Activated T-helper 17 cell treated with anti-CD3 and anti-CD28 coated beads, Interleukin-2, amount 50 U/mL, for 72 hours (primary cell): ENCODE measurements around the gene SPATA18. TPM values are rescaled to one million over a fixed set of nuclear protein-coding genes. Genes with fewer than 3 reads are reported as not detected.

Experiments
- ATAC-seq: fragments of 150-1000 bp; cut with Tn5 transposase; replicated peaks from 2 replicates; pipeline ENCODE4 v1.10.0; 2021; ENCODE audit warnings: mild to moderate bottlenecking, moderate library complexity
- H3K27ac Mint-ChIP-seq: one replicate; pipeline ENCODE4 v1.8.0; 2022; ENCODE audit warnings: mixed read lengths
- H3K27me3 Mint-ChIP-seq: one replicate; pipeline ENCODE4 v1.8.0; 2022; ENCODE audit warnings: mixed read lengths
- H3K36me3 Mint-ChIP-seq: one replicate; pipeline ENCODE4 v1.8.0; 2022; ENCODE audit warnings: low read depth, mild to moderate bottlenecking, mixed read lengths
- H3K4me1 Mint-ChIP-seq: one replicate; pipeline ENCODE4 v1.8.0; 2022; ENCODE audit warnings: mixed read lengths
- H3K4me3 Mint-ChIP-seq: one replicate; pipeline ENCODE4 v1.8.0; 2022; ENCODE audit warnings: mild to moderate bottlenecking, mixed read lengths
- H3K9me3 Mint-ChIP-seq: one replicate; pipeline ENCODE4 v1.8.0; 2022; ENCODE audit warnings: mixed read lengths
- total RNA-seq, 2 donors: library from RNA; stranded (reverse); gene quantifications; one replicate each; pipeline ENCODE4 v1.2.3, GENCODE V29; 2022

Gene SPATA18
- under 1 TPM; 0.13 to 0.19 TPM for total RNA-seq

DNA sequence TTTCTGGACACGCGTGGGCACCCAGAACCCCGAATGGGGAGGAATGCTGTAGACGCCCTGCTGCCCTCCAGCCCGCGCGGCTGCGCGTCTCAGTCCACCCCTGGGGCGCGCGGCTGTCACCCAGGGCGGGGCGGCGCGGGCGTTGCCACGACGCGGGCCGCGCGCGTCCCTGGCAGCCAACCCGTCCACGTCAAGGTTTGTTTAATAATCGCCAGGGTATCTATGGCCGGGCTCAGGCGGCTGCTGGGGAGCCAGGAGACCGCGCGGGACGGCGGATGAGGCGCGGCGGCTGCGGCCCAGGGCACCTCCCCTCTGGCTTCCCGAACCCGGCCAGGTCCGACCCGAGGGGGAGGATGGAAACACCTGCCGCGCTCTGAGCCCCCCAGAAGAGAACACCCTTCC is at the start of gene SPATA18:
SPATA18 (plus strand) TSS at position 92 of the 402 bp plus-strand sequence. CDS start 401 bp downstream, outside the sequence.
- no peaks in the 10 kb centered on the region for H3K9me3 Mint-ChIP-seq
- peak; percentile 56 for ATAC-seq
- no peak within 1 kb of the TSS for H3K27ac Mint-ChIP-seq
- peaks cover 7% of the 10 kb centered on the region for H3K4me1 Mint-ChIP-seq
- peak within 1 kb of the TSS; percentile 65 for H3K4me3 Mint-ChIP-seq
- no peaks in the 10 kb centered on the region for H3K36me3 Mint-ChIP-seq
- peaks cover 48% of the 10 kb centered on the region for H3K27me3 Mint-ChIP-seq

GRCh38 chr4:52001616-52002015 is 49.5 kb upstream of the SPATA18 start:
- H3K27me3 Mint-ChIP-seq: no peaks in the 10 kb centered on the region
- no peaks in the 10 kb centered on the region for H3K36me3 Mint-ChIP-seq

DNA sequence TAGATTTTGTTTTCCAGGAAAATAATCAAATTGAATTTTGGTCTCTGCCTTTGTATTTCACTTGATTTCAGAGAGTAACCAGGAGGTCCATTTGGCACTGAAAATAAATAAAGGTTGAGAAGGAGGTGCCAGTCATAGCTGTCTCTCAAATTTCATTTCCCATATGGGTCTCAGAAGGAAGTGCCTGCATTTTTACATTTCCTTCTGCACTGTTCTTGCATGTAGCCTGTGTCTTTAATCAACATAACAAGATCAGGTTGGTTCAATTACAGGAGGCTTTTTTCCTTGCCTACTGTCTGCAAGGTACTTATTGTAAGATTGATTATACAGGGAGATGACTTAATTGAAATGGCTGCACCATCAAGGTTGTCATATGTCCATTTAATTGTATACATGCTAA is 46.7 kb upstream of the SPATA18 start:
- no peaks in the 10 kb centered on the region for H3K36me3 Mint-ChIP-seq
- ATAC-seq: no peak
- no peak overlapping the region for H3K4me3 Mint-ChIP-seq
- no peaks in the 10 kb centered on the region for H3K27me3 Mint-ChIP-seq
- H3K4me1 Mint-ChIP-seq: no peaks in the 10 kb centered on the region
- no peaks in the 10 kb centered on the region for H3K9me3 Mint-ChIP-seq
- H3K27ac Mint-ChIP-seq: no peak overlapping the region

More at GRCh38 chr4:52001616-52002015, 49.5 kb upstream of the SPATA18 start:
- no peaks in the 10 kb centered on the region for H3K4me1 Mint-ChIP-seq
- no peak overlapping the region for H3K4me3 Mint-ChIP-seq
- no peak for ATAC-seq
- H3K27ac Mint-ChIP-seq: no peak overlapping the region
- H3K9me3 Mint-ChIP-seq: no peaks in the 10 kb centered on the region

- no peaks in the 10 kb centered on the region for H3K9me3 Mint-ChIP-seq
- ATAC-seq: no peak
Measured at GRCh38 chr4:52005604-52006273, 45.4 kb upstream of the SPATA18 start.

GRCh38 chr4:52006887-52007286 is 44.2 kb upstream of the SPATA18 start:
- no peaks in the 10 kb centered on the region for H3K9me3 Mint-ChIP-seq
- H3K27me3 Mint-ChIP-seq: no peaks in the 10 kb centered on the region
- H3K4me3 Mint-ChIP-seq: no peak overlapping the region
- no peak overlapping the region for H3K27ac Mint-ChIP-seq
- H3K4me1 Mint-ChIP-seq: no peaks in the 10 kb centered on the region
- ATAC-seq: no peak
- H3K36me3 Mint-ChIP-seq: no peaks in the 10 kb centered on the region

More at GRCh38 chr4:52005604-52006273, 45.4 kb upstream of the SPATA18 start:
- Mint-ChIP-seq H3K27me3 (no peaks in the 10 kb centered on the region), H3K36me3 (no peaks in the 10 kb centered on the region), H3K27ac (no peak overlapping the region), H3K4me3 (no peak overlapping the region), H3K4me1 (no peaks in the 10 kb centered on the region)

DNA sequence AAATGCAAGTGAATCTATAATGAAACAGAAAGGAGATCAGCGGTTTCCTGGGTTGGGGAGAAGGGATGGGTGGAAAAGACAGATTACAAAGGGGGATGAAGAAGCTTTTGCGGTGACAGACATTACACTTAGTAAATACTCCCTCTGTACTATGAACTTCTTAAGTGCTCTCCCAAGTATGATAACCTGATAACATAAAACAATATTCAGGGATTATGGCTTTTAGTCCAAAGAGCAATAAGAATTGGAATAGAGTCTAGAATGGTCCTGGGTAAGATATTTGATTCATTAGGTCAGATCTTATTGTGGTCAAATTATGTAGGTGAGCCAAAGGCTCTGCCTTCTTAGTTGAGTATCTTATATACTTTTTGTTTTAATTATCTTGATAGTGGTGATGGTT is 40.1 kb upstream of the SPATA18 start:
- Mint-ChIP-seq H3K4me3 (no peak overlapping the region), H3K36me3 (no peaks in the 10 kb centered on the region), H3K27me3 (no peaks in the 10 kb centered on the region), H3K4me1 (no peaks in the 10 kb centered on the region), H3K27ac (no peak overlapping the region), H3K9me3 (no peaks in the 10 kb centered on the region)
- ATAC-seq: no peak

GRCh38 chr4:52012651-52013050 is 38.5 kb upstream of the SPATA18 start:
- no peak for ATAC-seq
- no peak overlapping the region for H3K4me3 Mint-ChIP-seq

DNA sequence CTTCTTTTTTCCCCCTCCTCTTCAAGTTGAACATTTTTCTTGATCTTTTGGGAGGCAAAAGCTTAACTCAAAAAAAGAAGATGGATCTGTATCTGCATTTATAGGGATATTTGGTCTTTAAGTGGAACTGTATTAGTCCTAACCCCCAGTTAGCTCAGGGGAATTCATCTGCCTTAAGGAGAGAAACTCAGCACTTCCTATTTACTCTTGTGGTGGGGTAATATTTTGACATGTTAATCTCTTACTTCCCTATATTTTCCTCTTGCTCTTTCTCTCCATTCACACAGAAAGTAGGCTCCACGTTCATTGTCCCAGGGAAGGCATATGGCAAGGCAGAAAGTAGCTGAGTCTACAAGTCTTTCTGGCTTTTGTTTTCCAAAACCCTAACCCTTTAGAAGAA is 36.2 kb upstream of the SPATA18 start:
- H3K27ac Mint-ChIP-seq: no peak overlapping the region
- no peaks in the 10 kb centered on the region for H3K27me3 Mint-ChIP-seq
- no peaks in the 10 kb centered on the region for H3K9me3 Mint-ChIP-seq
- H3K4me3 Mint-ChIP-seq: no peak overlapping the region
- no peaks in the 10 kb centered on the region for H3K4me1 Mint-ChIP-seq
- no peaks in the 10 kb centered on the region for H3K36me3 Mint-ChIP-seq
- no peak for ATAC-seq

More at GRCh38 chr4:52012651-52013050, 38.5 kb upstream of the SPATA18 start:
- H3K4me1 Mint-ChIP-seq: no peaks in the 10 kb centered on the region
- no peaks in the 10 kb centered on the region for H3K9me3 Mint-ChIP-seq
- H3K36me3 Mint-ChIP-seq: no peaks in the 10 kb centered on the region
- no peaks in the 10 kb centered on the region for H3K27me3 Mint-ChIP-seq
- H3K27ac Mint-ChIP-seq: no peak overlapping the region

DNA sequence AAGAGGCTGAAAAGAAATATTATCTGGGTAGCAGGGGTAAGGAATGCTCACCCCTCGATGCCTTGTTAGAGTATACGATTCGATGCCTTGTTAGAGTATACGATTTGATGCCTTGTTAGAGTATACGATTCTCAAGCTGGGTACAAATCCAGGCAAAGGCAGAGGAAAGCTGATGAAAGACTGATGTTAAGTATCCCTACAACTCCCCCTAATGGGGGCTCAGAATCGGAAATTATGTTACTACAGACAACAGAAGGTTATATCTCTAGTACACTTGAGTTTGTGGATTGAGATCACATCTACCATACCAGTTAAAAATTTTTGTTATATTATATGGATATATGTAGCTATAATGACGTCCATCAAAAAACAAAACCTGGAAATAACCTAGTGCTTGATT is 35.7 kb upstream of the SPATA18 start:
- no peak overlapping the region for H3K4me3 Mint-ChIP-seq
- H3K9me3 Mint-ChIP-seq: no peaks in the 10 kb centered on the region
- no peak overlapping the region for H3K27ac Mint-ChIP-seq
- H3K4me1 Mint-ChIP-seq: no peaks in the 10 kb centered on the region
- H3K27me3 Mint-ChIP-seq: no peaks in the 10 kb centered on the region
- no peaks in the 10 kb centered on the region for H3K36me3 Mint-ChIP-seq
- ATAC-seq: no peak

DNA sequence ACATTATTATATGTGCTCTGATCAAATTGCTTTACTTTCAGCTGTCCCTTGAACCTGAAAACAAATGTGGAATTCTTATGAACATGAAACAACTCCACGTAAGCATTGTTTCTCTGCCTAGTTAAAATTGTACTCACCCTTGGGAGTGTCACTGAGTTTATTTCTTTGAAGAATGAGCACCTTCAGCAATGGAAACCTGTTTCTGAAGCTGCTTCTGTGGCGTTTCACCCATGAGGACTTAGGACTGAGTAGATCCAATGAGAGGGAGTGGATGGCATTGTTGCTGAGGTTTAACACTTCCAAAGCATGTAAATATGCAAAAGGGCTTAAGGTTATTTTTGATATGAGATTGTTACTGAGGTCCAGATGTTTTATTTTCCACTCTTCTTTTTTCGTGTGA is 34.1 kb upstream of the SPATA18 start:
- Mint-ChIP-seq H3K4me1 (no peaks in the 10 kb centered on the region), H3K27ac (no peak overlapping the region), H3K36me3 (no peaks in the 10 kb centered on the region), H3K9me3 (no peaks in the 10 kb centered on the region), H3K4me3 (no peak overlapping the region), H3K27me3 (no peaks in the 10 kb centered on the region)
- no peak for ATAC-seq

DNA sequence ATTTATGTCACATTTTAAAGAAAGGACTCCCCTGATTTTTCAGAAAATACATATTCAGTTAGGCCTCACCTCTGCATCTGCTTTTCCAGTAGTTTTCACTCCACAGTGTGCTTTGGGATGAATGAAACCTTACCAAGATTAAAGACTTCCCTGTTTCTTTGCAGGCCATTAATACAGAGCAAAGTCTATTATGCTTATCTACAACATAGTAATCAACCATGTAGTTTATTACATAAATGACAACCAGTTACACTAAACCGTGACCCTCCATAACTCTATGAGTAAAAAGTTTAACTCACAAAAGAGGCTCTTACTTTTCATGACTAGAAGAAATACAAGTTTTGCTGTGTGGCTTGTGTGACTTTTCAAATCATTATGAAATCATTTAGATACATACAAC is 33.3 kb upstream of the SPATA18 start:
- no peaks in the 10 kb centered on the region for H3K9me3 Mint-ChIP-seq
- no peak for ATAC-seq
- H3K36me3 Mint-ChIP-seq: peaks cover 3% of the 10 kb centered on the region
- no peaks in the 10 kb centered on the region for H3K4me1 Mint-ChIP-seq
- H3K27me3 Mint-ChIP-seq: no peaks in the 10 kb centered on the region
- no peak overlapping the region for H3K27ac Mint-ChIP-seq
- no peak overlapping the region for H3K4me3 Mint-ChIP-seq

DNA sequence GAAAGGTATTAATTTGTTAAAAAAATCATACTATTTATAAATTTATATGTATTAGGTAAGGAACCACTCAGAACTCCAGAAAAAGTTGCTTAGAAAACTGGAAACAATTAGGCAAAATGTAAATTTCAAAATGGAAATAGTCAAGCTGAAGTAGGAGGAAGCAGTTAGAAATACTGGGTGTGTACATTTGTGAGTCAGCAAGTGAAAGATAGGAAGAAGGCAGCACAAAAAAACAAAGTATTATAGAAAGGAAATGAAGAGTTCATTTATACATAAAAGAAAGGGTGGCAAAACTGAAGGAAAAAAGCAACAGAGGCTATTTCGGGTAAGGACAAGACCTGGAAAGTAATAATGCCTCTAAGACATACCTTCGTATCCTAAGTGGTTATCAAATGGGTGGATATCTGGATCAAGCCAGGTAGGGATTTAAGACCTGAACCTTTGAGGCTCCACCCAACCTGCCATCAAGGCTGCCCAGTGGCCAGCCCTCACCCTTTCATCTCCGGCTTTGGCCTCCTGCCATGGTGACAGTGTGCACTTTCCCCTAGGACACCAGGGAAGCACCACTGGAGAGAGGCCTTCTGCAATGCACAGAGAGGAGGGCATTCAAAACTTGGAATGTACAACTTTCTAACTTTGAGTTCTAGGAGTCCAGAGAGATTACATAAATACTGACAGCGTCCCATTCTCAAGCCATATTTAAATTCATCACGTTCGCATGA is 31.0 kb upstream of the SPATA18 start, which contains the start of gene LRRC66:
LRRC66 (minus strand) TSS at position 428 of the 722 bp plus-strand sequence. CDS start 2,750 bp downstream, outside the sequence.
- no peak within 1 kb of the TSS for H3K27ac Mint-ChIP-seq
- no peaks in the 10 kb centered on the region for H3K27me3 Mint-ChIP-seq
- H3K4me3 Mint-ChIP-seq: no peak within 1 kb of the TSS
- H3K9me3 Mint-ChIP-seq: no peaks in the 10 kb centered on the region
- no peak for ATAC-seq
- no peaks in the 10 kb centered on the region for H3K4me1 Mint-ChIP-seq
- H3K36me3 Mint-ChIP-seq: peaks cover 13% of the 10 kb centered on the region

- Mint-ChIP-seq H3K36me3 (peaks cover 49% of the 10 kb centered on the region), H3K4me1 (no peaks in the 10 kb centered on the region), H3K4me3 (no peak overlapping the region), H3K27ac (no peak overlapping the region), H3K27me3 (no peaks in the 10 kb centered on the region), H3K9me3 (no peaks in the 10 kb centered on the region)
- no peak for ATAC-seq
Measured at GRCh38 chr4:52028970-52029369, 22.1 kb upstream of the SPATA18 start.

GRCh38 chr4:52032005-52032404 is 19.1 kb upstream of the SPATA18 start:
- Mint-ChIP-seq H3K27me3 (no peaks in the 10 kb centered on the region), H3K9me3 (no peaks in the 10 kb centered on the region), H3K36me3 (peaks cover 45% of the 10 kb centered on the region), H3K4me1 (peaks cover 18% of the 10 kb centered on the region), H3K4me3 (no peak overlapping the region), H3K27ac (no peak overlapping the region)
- ATAC-seq: no peak

DNA sequence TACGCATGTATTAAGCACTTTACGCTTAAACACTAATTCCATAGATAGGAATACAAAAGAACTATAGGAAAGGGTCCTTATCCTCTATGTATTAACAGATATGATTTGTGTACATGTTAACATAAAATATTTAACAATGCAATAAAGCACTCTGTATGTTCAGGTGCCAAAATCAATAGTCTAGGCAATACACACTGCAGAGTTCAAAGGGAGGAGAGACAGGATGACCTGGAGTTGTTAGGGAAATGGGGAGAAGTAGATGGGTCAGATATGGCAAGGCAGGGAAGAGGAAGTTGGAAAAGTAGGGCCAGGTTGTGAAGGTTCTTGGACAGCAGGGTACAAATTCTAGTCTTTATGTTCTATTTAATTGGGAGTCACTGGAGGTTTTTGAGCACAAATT is 15.9 kb upstream of the SPATA18 start:
- Mint-ChIP-seq H3K4me3 (no peak overlapping the region), H3K36me3 (peaks cover 19% of the 10 kb centered on the region), H3K9me3 (no peaks in the 10 kb centered on the region), H3K27me3 (no peaks in the 10 kb centered on the region), H3K4me1 (peaks cover 18% of the 10 kb centered on the region), H3K27ac (no peak overlapping the region)
- no peak for ATAC-seq
